Fibroblast of skin of scalp (primary cell): ENCODE measurements around the gene CPPED1.

Experiments used
- DNase-seq: peaks from one replicate; pipeline ENCODE4 v3.0.0-alpha.2; 2013

CPPED1 gene

DNA sequence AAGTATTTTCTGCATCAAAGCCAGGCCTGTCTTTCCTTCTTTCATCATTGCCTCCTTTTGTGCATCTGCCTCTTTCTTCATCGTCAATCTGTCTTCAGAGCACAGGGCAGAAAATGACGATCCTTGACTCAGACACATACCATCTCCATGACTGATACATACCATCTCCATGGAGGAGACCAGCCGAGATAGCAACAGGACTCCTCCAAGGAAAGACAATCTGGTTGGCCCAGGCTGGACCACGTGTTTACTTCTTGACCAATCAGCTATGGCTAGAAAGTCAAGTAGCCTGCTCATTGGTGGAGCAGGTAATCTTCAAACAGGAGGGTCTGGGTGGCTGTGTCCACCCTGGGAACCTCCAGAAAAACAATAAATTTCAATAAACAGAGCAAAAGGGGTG, 164.6 kb downstream of the CPPED1 start:
- peak; percentile 39 for DNase-seq

- no peak for DNase-seq
Observed at GRCh38 chr16:12637002-12637401, 166.7 kb downstream of the CPPED1 start.

DNA sequence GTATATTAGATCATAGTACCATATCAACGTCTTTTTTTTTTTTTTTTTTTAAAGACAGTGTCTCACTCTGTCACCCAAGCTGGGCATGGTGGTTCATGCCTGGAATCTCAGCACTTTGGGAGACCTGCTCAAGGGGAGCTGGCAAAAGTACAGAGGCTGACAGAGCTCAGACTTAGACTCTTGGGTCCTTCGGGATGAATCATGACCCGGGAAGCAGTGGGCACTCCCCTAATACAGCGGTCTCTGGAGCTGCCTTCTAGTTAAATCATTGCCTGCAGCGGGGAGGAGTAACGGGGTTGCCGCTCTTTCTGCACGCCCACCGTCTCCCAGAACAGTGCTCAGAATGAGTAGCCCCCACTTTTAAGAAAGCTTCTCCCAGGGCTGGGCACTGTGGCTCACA, 174.4 kb downstream of the CPPED1 start:
- no peak for DNase-seq

- DNase-seq, result no peak
Observed at GRCh38 chr16:12628536-12628935, 175.2 kb downstream of the CPPED1 start.

GRCh38 chr16:12627394-12627793, 176.3 kb downstream of the CPPED1 start:
- DNase-seq, result no peak

- no peak for DNase-seq
Observed at GRCh38 chr16:12626411-12626810, 177.3 kb downstream of the CPPED1 start.

DNA sequence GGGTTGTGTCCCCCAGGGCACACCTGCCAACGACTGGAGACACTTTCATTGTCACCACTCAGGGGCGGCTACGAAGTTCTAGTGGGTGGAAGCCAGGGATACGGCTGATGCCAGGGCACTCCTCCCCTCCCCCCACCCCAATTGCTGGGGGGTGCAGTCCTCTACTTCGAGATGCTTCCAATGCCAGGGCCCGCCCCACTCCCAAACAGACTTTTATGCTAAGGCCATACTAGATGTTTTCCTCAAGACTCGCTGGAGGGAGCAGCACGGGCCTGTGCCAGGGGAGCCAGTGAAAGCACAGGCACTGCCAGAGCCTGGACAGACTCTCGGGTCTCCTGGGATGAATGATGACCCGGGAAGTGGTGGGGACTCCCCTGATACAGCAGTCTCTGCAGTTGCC, 178.0 kb downstream of the CPPED1 start:
- no peak for DNase-seq

- no peak for DNase-seq
Observed at GRCh38 chr16:12625068-12625467, 178.6 kb downstream of the CPPED1 start.

- no peak for DNase-seq
Observed at GRCh38 chr16:12620150-12620549, 183.5 kb downstream of the CPPED1 start.

DNA sequence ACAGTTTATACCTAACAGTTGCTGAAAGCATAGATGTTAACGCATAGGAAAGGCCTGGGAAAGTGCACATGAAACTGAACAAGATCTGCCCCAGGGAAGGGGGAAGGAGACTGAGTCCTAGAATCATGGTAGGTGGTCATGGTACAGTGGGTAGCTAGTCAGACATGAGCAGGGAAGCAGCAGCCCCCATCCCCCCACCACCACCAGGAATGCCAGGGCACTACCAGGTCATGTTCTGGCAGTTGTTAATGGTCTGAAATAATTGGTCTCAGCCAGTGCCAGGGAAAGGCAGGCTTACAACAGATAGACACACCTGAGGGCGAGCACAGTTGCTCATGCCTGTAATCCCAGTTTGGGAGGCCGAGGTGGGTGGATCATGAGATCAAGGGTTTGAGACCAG, 185.2 kb downstream of the CPPED1 start:
- DNase-seq, result no peak

DNA sequence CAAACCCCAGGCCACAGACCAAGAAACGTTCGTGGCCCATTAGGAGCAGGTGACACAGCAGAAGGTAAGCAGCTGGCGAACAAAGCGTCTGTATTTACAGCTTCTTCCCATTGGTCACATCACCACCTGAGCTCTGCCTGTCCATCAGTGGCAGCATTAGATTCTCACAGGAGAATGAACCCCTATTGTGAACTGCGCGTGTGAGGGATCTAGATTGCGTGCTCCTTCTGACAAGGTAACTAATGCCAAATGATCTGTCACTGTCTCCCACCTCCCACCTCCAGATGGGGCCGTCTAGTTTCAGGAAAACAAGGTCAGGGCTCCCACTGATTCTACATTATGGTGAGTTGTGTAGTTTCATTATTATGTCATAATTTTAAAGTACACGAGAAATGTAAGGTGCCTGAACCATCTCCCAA, 186.3 kb downstream of the CPPED1 start:
- no peak for DNase-seq

DNA sequence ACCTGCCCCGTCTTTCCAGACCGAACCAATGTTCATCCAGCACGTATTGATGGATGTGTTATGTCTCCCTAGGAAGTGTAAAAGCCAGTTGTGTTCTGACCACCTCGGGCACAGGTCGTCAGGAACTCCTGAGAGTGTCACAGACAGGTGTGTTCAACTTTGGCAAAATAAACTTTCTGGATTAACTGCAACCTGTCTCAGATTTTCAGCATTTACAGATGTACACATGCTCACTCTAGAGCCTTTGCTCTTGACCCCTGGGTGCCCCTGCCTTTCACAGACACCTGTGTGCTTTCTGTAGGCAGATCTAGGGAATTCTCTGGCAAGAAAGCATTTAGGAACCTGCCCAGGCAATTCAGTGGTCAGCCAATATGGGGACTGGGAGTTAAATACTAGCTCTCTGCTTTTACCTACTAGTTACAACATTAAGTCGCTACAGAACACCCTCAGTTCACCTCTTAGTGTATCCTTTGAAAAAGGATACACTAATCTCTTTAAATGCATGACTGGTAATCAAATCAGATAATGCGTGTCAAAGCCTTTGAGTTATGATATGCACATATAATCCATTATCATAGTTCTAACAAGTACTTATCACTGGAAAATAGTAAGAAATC, 188.9 kb downstream of the CPPED1 start:
- DNase-seq, result no peak

DNA sequence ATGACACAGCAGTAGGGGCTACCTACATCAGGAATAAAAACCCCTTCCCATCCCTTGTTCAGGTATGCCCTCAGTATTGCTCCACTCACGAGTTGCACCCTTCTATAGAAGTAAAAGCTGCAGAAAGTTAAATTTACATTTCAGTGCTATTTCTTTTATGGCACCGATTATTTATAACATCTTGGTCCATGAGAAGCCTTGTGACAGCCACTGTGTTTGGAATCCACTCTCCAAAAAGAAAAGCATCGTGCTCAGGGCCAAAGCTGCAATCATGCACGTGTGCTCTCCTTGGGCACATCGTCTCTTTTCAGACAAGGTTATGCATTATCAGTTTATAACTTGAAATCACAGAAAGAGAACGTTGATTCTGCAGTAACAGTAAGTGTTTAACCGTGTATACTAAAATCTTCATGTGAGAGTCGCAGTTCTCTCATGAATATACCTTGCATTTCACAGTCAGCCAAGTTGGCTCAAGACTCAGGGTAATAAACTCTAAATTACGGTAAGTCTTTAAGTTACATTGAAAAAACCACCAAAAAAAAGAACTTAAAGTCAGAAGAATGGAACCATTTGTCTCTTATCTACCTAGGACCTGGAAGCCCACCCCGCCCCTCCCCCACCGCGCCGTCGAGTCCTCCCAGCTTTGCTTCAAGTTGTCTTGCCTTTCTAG, 189.6 kb downstream of the CPPED1 start:
- no peak for DNase-seq

- DNase-seq, result peak; percentile 2
Observed at GRCh38 chr16:12613131-12613991, 190.3 kb downstream of the CPPED1 start.

GRCh38 chr16:12612598-12613101, 191.0 kb downstream of the CPPED1 start:
- no peak for DNase-seq

DNA sequence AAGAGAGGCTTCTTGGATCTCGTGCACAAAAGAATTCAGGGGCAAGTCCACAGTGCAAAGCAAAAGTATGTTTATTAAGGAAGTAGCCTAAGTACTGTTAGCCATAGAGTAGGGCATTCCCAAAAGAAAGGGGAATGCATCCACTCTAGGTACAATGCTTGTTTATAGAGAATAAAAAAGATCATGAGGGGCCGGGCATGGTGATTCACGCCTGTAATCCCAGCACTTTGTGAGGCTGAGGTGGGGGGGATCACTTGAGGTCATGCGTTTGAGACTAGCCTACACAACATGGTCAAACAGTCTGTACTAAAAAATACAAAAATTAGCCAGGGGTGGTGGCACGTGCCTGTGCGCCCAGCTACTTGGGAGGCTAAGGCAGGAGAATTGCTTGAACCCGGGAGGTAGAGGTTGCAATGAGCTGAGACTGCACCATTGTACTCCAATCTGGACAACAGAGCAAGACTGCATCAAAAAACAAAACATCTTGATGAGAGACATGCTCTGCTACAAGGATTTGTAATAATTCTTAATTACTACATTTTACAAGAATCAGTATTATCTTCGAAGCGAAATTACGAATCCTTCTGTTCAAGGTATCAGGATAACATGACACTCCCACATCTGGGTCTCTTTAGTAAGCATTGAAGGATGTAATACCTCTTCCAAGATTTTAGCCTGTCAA, 191.6 kb downstream of the CPPED1 start:
- DNase-seq, result no peak

DNA sequence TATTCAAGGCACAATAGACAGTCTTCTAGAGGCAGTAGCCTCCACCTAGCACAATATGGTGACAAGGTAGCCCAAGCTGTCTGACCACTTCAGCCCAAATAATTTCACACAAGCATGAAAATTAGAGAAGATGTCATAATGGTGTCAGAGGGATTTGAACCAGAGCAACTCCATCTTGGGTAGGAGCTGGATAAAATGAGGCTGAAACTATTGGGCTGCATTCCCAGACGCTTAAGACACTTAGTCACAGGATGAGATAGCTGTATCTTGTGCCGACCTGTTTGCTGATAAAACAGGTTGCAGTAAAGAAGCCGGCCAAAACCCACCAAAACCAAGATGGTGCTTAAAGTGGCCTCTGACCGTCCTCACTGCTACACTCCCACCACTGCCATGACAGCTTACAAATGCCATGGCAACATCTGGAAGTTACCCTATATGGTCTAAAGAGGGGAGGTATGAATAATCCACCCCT, 192.6 kb downstream of the CPPED1 start:
- DNase-seq, result no peak

DNA sequence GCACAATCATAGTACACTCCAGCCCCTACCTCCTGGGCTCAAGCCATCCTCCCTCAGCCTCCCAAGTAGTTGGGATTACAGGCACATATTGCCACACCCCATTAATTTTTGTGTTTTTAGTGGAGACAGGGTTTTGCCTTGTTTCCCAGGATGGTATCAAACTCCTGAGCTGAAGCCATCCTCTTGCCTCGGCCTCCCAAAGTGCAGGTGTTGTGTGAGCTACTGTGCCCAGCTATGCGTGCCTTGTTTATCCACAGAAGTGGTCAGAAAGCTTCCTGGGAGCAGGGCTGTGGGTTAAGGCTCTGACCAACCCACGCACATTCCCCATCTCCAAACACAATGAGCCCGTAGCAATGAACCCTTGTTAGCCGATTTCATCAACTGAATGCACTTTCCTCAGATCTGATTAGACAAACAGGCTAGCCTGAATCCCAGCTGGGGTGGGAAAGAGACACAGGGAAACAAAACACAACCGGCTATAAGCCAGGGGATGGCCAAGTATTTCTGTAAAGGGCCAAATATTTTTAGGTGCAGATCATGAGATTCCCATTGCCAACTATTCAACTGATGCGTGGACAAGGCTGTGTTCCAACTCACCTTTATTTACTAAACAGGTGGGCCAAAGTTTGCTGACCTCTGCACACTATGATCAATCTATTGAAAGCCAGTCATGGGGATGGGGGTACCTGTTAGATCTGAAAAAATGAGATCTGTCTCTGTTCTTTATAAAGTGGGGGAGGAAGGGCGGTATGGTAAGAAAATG, 193.6 kb downstream of the CPPED1 start:
- DNase-seq, result no peak
